Measurements from ENCODE around the gene LHX2. TPM values are rescaled to one million over a fixed set of nuclear protein-coding genes. Genes with fewer than 3 reads are reported as not detected.

The LHX2 gene
- total and polyA plus RNA-seq, 2 experiments from 2014 or later, result 1.7 TPM; not detected in 1

DNA sequence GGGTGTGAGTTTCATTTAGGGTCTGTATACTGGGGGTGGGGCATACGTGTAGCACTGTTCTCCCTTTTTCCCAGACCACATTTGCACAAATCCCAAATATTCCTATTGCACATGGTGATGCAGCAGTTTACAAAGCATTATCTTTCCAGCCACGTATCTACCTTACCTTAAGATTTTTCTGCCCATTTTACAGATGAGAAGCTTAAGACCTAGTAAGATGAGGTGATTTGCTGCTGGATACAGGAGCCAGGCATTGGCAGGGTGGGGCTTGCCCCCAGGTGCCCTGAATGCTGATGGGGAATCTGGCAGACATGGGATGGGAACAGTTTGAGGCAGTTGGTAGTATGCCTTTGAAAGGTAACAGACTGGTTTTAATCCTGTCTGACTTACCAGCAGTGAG, 12.5 kb downstream of the LHX2 start:
- H3F3A ChIP-seq (replicated peaks; ENCODE audit: low read depth), result peaks cover 18% of the 10 kb centered on the region
- H3K27me3 Mint-ChIP-seq (ENCODE audit: insufficient read depth, low read depth, poor library complexity), result peaks cover 53% of the 10 kb centered on the region
- 0 out of 3 replicates have a peak, but pooled peaks cover 4% of the 10 kb centered on the region for H3K9me3 Mint-ChIP-seq
- H3K36me3 Mint-ChIP-seq (ENCODE audit: low read depth), result peaks cover 3% of the 10 kb centered on the region; the same call in 1 of the 3 replicates
- H3K36me3 ChIP-seq (ENCODE audit: insufficient read depth), result no peaks in the 10 kb centered on the region
- H3K27ac ChIP-seq (ENCODE audit: low read depth), result no peak overlapping the region
- H2AFZ ChIP-seq, result no peak overlapping the region
- no peaks in the 10 kb centered on the region for H3K9me2 ChIP-seq (ENCODE audit: insufficient read depth)
- ATAC-seq, result no peak
- H3K27ac Mint-ChIP-seq, result no peak overlapping the region
- H3K4me1 Mint-ChIP-seq, result peaks cover 29% of the 10 kb centered on the region
- no peak overlapping the region for H3K4me3 Mint-ChIP-seq
- H3K79me2 ChIP-seq (replicated peaks; ENCODE audit: insufficient read depth), result no peaks in the 10 kb centered on the region
- no peak overlapping the region for H3K4me2 ChIP-seq
- DNase-seq (ENCODE audit: low spot score), result no peak
- no peak overlapping the region for H3K4me3 ChIP-seq
- peaks cover 24% of the 10 kb centered on the region for H3K4me1 ChIP-seq (ENCODE audit: insufficient read depth)
- no peak for TF ChIP-seq NANOG (IDR thresholded peaks at IDR 0.05; ENCODE audit: borderline replicate concordance)
- TF ChIP-seq ETS1 (IDR thresholded peaks at IDR 0.05), result no peak
- TF ChIP-seq CREB1 (CRISPR knock-in tag; IDR thresholded peaks at IDR 0.05; ENCODE audit: low read depth), result no peak
- TF ChIP-seq, protein P1, sequence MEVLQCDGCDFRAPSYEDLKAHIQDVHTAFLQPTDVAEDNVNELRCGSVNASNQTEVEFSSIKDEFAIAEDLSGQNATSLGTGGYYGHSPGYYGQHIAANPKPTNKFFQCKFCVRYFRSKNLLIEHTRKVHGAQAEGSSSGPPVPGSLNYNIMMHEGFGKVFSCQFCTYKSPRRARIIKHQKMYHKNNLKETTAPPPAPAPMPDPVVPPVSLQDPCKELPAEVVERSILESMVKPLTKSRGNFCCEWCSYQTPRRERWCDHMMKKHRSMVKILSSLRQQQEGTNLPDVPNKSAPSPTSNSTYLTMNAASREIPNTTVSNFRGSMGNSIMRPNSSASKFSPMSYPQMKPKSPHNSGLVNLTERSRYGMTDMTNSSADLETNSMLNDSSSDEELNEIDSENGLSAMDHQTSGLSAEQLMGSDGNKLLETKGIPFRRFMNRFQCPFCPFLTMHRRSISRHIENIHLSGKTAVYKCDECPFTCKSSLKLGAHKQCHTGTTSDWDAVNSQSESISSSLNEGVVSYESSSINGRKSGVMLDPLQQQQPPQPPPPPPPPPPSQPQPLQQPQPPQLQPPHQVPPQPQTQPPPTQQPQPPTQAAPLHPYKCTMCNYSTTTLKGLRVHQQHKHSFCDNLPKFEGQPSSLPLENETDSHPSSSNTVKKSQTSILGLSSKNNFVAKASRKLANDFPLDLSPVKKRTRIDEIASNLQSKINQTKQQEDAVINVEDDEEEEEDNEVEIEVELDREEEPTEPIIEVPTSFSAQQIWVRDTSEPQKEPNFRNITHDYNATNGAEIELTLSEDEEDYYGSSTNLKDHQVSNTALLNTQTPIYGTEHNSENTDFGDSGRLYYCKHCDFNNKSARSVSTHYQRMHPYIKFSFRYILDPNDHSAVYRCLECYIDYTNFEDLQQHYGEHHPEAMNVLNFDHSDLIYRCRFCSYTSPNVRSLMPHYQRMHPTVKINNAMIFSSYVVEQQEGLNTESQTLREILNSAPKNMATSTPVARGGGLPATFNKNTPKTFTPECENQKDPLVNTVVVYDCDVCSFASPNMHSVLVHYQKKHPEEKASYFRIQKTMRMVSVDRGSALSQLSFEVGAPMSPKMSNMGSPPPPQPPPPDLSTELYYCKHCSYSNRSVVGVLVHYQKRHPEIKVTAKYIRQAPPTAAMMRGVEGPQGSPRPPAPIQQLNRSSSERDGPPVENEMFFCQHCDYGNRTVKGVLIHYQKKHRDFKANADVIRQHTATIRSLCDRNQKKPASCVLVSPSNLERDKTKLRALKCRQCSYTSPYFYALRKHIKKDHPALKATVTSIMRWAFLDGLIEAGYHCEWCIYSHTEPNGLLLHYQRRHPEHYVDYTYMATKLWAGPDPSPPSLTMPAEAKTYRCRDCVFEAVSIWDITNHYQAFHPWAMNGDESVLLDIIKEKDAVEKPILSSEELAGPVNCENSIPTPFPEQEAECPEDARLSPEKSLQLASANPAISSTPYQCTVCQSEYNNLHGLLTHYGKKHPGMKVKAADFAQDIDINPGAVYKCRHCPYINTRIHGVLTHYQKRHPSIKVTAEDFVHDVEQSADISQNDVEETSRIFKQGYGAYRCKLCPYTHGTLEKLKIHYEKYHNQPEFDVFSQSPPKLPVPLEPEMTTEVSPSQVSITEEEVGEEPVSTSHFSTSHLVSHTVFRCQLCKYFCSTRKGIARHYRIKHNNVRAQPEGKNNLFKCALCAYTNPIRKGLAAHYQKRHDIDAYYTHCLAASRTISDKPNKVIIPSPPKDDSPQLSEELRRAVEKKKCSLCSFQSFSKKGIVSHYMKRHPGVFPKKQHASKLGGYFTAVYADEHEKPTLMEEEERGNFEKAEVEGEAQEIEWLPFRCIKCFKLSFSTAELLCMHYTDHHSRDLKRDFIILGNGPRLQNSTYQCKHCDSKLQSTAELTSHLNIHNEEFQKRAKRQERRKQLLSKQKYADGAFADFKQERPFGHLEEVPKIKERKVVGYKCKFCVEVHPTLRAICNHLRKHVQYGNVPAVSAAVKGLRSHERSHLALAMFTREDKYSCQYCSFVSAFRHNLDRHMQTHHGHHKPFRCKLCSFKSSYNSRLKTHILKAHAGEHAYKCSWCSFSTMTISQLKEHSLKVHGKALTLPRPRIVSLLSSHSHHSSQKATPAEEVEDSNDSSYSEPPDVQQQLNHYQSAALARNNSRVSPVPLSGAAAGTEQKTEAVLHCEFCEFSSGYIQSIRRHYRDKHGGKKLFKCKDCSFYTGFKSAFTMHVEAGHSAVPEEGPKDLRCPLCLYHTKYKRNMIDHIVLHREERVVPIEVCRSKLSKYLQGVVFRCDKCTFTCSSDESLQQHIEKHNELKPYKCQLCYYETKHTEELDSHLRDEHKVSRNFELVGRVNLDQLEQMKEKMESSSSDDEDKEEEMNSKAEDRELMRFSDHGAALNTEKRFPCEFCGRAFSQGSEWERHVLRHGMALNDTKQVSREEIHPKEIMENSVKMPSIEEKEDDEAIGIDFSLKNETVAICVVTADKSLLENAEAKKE (CRISPR knock-in tag; IDR thresholded peaks at IDR 0.05), result no peak
- peaks cover 66% of the 10 kb centered on the region for H3K27me3 ChIP-seq (ENCODE audit: insufficient read depth)
- H4K20me1 ChIP-seq (replicated peaks; ENCODE audit: insufficient read depth), result peaks cover 10% of the 10 kb centered on the region

DNA sequence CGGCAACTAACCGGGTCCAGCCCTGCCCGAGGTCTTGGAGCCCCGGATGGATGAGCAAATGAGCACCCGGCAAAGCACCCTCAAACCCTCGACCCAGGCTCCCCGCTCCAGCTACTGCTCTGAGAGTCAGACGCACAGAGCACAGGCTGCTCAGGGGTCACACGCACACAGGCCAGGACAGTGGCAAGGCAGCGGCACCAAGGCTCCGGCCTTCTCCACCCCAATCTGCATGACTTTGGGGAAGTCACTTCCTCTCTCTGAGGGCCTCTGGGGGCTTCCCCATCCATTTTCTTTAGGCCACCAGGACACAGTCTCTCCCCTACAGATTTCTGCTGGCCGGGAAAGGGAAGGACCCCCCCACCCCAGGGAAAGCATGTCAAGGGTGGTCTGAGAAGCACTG, 18.0 kb downstream of the LHX2 start:
- no peak overlapping the region for H3K27ac ChIP-seq (ENCODE audit: low read depth)
- H3K4me3 ChIP-seq, result no peak overlapping the region
- H3F3A ChIP-seq (replicated peaks; ENCODE audit: low read depth), result no peaks in the 10 kb centered on the region
- ATAC-seq, result peak; percentile 76
- H2AFZ ChIP-seq, result peak overlapping the region; percentile 83
- Mint-ChIP-seq H3K27me3 (ENCODE audit: insufficient read depth, low read depth, poor library complexity) (peaks cover 11% of the 10 kb centered on the region), H3K36me3 (ENCODE audit: low read depth) (no peaks in the 10 kb centered on the region), H3K9me3 (no peaks in the 10 kb centered on the region), H3K4me1 (peaks cover 16% of the 10 kb centered on the region), H3K27ac (no peak overlapping the region), H3K4me3 (no peak overlapping the region)
- H3K4me2 ChIP-seq, result peak overlapping the region; percentile 48; the same call in 1 of the 2 replicates
- no peaks in the 10 kb centered on the region for H3K9me2 ChIP-seq (ENCODE audit: insufficient read depth)
- no peaks in the 10 kb centered on the region for H3K36me3 ChIP-seq (ENCODE audit: insufficient read depth)
- peaks cover 14% of the 10 kb centered on the region; the same call in 1 of the 2 replicates for H3K4me1 ChIP-seq (ENCODE audit: insufficient read depth)
- peaks cover 45% of the 10 kb centered on the region for H3K27me3 ChIP-seq (ENCODE audit: insufficient read depth)
- H4K20me1 ChIP-seq (replicated peaks; ENCODE audit: insufficient read depth), result no peaks in the 10 kb centered on the region
- no peak for DNase-seq (ENCODE audit: low spot score)
- no peaks in the 10 kb centered on the region for H3K79me2 ChIP-seq (replicated peaks; ENCODE audit: insufficient read depth)
- TF ChIP-seq, protein P2, sequence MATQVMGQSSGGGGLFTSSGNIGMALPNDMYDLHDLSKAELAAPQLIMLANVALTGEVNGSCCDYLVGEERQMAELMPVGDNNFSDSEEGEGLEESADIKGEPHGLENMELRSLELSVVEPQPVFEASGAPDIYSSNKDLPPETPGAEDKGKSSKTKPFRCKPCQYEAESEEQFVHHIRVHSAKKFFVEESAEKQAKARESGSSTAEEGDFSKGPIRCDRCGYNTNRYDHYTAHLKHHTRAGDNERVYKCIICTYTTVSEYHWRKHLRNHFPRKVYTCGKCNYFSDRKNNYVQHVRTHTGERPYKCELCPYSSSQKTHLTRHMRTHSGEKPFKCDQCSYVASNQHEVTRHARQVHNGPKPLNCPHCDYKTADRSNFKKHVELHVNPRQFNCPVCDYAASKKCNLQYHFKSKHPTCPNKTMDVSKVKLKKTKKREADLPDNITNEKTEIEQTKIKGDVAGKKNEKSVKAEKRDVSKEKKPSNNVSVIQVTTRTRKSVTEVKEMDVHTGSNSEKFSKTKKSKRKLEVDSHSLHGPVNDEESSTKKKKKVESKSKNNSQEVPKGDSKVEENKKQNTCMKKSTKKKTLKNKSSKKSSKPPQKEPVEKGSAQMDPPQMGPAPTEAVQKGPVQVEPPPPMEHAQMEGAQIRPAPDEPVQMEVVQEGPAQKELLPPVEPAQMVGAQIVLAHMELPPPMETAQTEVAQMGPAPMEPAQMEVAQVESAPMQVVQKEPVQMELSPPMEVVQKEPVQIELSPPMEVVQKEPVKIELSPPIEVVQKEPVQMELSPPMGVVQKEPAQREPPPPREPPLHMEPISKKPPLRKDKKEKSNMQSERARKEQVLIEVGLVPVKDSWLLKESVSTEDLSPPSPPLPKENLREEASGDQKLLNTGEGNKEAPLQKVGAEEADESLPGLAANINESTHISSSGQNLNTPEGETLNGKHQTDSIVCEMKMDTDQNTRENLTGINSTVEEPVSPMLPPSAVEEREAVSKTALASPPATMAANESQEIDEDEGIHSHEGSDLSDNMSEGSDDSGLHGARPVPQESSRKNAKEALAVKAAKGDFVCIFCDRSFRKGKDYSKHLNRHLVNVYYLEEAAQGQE (IDR thresholded peaks at IDR 0.05; ENCODE audit: unreplicated experiment), result no peak
- no peak for TF ChIP-seq JUNB (IDR thresholded peaks at IDR 0.05; ENCODE audit: unreplicated experiment)
- no peak for TF ChIP-seq CREB1 (CRISPR knock-in tag; IDR thresholded peaks at IDR 0.05; ENCODE audit: low read depth)
- TF ChIP-seq CTCF (conservative IDR thresholded peaks at IDR 0.05; ENCODE audit: low read depth in 2 of 2), result no peak
- TF ChIP-seq ZNF331 (CRISPR knock-in tag; IDR thresholded peaks at IDR 0.05; ENCODE audit: low read depth), result no peak
- no peak for TF ChIP-seq NANOG (IDR thresholded peaks at IDR 0.05; ENCODE audit: borderline replicate concordance)
- no peak for TF ChIP-seq ZNF114 (CRISPR knock-in tag; IDR thresholded peaks at IDR 0.05)

Data from GM23338 (cell line).